Peyer's patch (tissue), 4 donors: ENCODE data around the gene RSPRY1.

Source experiments
- CTCF ChIP-seq, 6 experiments: fragments of 450-650 bp in 4 of 6; fragments of 200-600 bp in 2 of 6; sonication (generic) in 1 of 6; IDR thresholded peaks; one replicate each; pipeline ENCODE4 v1.5.1; 2017 to 2019; ENCODE audit warnings: antibody characterized with exemption in 6 of 6, mild to moderate bottlenecking in 3 of 6, moderate library complexity in 1 of 6
- POLR2A ChIP-seq, 2 donors: fragments of 450-650 bp; IDR thresholded peaks; one replicate each; pipeline ENCODE4 v1.5.1; 2017; ENCODE audit warnings: antibody characterized with exemption in 2 of 2, mild to moderate bottlenecking in 2 of 2, moderate library complexity in 2 of 2

DNA sequence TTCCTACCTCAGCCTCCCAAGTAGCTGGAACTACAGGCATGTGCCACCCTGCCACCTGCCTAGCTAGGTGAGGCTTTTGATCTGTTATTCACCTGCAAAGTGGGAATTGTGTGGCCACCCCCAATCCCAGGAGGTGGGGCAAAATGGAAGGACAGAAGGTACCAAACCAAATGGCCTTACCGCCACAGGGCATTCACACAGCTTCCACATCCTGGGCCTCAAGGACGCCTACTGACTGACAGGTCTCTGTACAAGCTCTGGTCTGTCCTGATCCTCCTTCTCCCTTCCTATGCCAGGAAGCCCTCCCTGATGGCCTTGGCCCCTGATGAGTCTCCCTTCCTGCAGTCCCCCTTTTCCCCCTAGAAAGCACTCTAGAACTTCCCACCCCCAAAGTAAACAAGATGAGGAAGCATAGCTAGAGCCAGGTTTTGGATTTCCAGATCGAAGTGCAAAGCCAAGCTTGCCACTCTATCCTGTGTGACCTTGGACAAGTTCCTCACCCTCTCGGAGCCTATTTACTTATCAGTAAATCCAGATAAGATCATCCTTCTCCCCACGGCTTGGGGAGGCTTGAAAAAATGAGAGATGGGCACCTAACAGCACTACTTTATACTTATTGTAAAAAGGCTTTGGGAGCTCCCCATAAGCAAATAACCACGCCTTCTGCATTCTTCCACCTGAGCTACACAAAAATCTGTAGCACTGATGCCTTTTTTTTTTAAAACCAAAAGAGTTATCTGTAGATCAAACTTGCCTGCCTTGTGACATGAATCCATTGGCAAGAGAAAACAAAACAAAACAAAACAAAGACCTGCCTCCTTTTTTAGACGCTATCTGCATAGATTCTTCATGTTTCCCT, 93.9 kb downstream of the RSPRY1 start:
- TF ChIP-seq POLR2A (IDR thresholded peaks at IDR 0.05) (no peak), CTCF (IDR thresholded peaks at IDR 0.05) (no peak)
